GM12865 (cell line): Measurements from ENCODE around the gene ACO2.

Experiments
- DNase-seq: peaks from one replicate; pipeline ENCODE4 v3.0.0; 2010; ENCODE audit warnings: low read depth
- H3K4me3 ChIP-seq: 2 replicates; pipeline ENCODE4 v1.5.1; 2011; ENCODE audit warnings: mild to moderate bottlenecking, low read depth, low read length, control low read depth
- TF ChIP-seq, protein P1 (sequence below): IDR thresholded peaks from 2 replicates; pipeline ENCODE4 v1.5.1; 2011; ENCODE audit warnings: low read length, control low read depth, low read depth, inconsistent platforms; ENCODE audit not compliant: insufficient read depth; ENCODE audit errors: missing control alignments

Gene ACO2

DNA sequence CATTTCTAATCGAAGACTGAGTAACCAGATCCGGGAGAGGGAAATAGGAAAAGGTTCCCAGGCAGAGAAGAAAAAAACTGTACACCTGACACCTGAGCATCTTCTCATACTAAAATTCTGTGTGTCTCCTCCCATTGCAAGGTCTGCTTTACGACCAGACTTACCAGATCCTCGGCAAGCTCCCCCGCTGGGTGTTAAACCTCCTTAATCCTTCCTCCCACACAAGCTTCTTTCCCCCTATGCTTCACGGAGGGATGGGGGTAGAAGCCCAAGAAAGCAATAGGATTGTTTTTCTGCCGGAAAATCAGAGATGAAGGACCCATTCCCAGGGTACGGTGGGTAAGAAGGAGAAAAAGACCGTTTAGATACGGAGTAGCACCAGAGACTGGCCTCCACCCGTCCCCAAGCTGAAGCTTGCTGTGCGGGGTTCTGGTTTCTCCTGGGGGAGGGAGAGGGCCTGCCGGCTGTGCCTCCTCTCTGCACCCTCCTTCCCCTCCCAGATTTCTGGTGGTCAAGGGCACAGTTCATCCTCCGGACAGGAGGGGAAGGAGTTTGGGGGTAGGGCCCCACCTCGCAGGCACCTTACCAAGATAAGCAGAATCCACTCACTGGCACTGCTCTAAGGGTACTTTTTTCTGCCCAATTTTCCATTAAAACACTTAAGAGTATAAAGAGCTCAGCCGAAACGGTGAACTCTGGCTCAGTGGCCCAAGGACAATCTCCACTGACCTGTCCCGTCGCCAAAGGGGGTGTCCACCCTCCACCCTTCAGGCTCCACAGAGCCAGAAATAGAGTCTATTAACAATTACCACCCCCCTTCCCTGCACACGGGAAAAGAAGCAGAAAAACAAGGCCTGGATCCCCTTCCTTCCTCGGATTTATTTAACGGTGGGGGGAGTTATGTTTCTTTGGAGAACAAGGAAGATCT, 23.5 kb upstream of the ACO2 start:
- peak overlapping the region; percentile 82 for H3K4me3 ChIP-seq
- TF ChIP-seq, protein P1, sequence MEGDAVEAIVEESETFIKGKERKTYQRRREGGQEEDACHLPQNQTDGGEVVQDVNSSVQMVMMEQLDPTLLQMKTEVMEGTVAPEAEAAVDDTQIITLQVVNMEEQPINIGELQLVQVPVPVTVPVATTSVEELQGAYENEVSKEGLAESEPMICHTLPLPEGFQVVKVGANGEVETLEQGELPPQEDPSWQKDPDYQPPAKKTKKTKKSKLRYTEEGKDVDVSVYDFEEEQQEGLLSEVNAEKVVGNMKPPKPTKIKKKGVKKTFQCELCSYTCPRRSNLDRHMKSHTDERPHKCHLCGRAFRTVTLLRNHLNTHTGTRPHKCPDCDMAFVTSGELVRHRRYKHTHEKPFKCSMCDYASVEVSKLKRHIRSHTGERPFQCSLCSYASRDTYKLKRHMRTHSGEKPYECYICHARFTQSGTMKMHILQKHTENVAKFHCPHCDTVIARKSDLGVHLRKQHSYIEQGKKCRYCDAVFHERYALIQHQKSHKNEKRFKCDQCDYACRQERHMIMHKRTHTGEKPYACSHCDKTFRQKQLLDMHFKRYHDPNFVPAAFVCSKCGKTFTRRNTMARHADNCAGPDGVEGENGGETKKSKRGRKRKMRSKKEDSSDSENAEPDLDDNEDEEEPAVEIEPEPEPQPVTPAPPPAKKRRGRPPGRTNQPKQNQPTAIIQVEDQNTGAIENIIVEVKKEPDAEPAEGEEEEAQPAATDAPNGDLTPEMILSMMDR = no peak
- peak; percentile 38 for DNase-seq

GRCh38 chr22:41446057-41446501, 22.8 kb upstream of the ACO2 start:
- TF ChIP-seq, protein P1 = no peak
- no peak for DNase-seq
- H3K4me3 ChIP-seq = peak overlapping the region; percentile 82

DNA sequence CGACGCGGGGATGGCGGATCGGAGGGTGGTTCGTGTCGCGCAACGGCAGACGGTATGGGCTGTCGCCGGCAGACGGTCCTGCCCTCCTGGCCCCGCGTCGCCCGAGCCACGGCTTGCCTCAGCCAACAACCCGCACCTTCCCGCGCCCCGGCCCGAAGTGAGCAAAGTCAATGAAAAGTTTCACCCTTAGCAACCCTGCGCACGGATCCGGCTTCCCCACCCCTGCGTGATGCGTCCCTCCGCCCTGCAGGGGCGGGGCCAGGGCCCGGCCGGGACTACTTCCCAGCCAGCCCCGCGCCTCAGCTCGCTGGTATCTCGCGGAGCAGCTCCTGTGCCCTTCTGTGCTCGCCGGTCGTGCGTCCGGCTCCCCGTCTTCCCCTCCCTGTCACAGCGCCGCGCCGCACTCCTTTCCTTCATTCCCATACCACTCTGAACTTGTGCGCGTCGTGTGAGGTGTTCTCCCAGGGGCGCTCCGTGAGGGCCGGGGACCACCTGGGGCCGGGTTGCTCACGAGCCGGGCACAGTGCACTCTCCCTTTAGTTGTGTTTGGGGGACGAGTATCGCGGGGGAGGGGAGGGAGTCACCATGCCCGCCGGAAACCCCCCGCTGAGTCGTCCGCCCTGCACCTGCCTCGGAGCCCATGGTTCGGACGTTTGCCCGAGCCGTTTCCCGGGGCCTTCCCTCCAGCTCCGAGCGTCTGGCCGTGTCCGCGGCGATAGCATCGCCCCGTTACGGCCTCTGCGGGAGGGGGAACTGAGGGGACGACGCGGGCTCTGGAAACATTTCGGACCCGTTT, 22.1 kb upstream of the ACO2 start, which contains the start of gene TOB2:
Gene TOB2, minus strand, starts transcription at position 163 of the 796 bp plus-strand sequence. CDS start 9,456 bp downstream, outside the sequence.
- peak; percentile 98 for DNase-seq
- H3K4me3 ChIP-seq = peak within 1 kb of the TSS; percentile 82
- TF ChIP-seq, protein P1 = no peak

- peak; percentile 73 for DNase-seq
- TF ChIP-seq, protein P1 = no peak
- H3K4me3 ChIP-seq = peak overlapping the region; percentile 82
These were observed 21.3 kb upstream of the ACO2 start for GRCh38 chr22:41447435-41448188.

DNA sequence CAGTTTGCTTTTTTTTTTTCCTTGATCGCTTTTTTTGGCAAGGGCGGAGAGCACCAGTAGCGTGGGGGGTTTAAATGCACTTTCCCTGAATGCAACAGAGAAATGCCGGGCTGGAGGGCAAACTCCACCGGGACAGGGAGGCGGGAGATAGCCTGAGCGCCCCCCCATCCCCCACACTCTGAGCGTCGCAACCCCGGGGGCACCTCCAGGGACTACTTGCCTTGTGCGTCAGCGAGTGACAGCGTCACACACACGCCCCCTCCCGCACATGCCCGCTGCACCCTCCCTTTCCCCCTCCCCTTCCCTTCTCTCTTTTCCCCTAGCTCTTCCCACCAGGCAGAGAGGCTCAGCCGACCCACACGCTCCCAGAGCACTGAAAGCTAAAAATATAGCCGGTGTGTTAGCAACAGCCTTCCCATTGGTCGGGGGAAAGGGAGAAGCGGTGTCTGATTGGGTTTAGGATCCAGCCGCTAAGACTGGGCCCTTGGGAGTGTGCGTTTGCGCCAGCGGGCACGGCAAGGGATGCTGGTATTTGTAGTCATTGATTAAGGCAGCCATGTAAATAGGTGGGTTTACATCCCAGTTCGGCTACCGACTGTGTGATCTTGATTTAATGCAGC, 20.6 kb upstream of the ACO2 start:
- DNase-seq = peak; percentile 99
- TF ChIP-seq, protein P1 = no peak
- H3K4me3 ChIP-seq = peak overlapping the region; percentile 82
